ENCODE data around the gene SLC2A9. TPM values are rescaled to one million over a fixed set of nuclear protein-coding genes. Genes with fewer than 3 reads are reported as not detected.
"Not testable (repeated sequence)": the region's sequence is repeated elsewhere in the genome, so short reads cannot be mapped to it uniquely, and the experiment has no call there.

Gene SLC2A9
- total and polyA plus RNA-seq, 2 of the 13 experiments (the other 11 are each of a cell fraction or from before 2014, with no cell fraction given), result 36.2 to 42.3 TPM

- H3K4me1 ChIP-seq (ENCODE audit: insufficient read depth, low read length), result no peaks in the 10 kb centered on the region
- FAIRE-seq (no peak), DNase-seq (ENCODE audit: low spot score) (no peak), ATAC-seq (no peak)
- BruUV-seq (replicated peaks), result no TSS peak
- H4K20me1 ChIP-seq (ENCODE audit: insufficient read depth, low read length), result peaks cover 2% of the 10 kb centered on the region
- WGBS (ENCODE audit: low lambda C conversion rate), result 90% methylated on average over 3 of the region's 3 CpGs
- H3K4me2 ChIP-seq (ENCODE audit: low read depth, low read length), result no peak overlapping the region
- CTCF ChIA-PET (ENCODE audit: low intra/inter-chr PET ratio, low total read pairs), result no interaction called here
- H3K4me3 ChIP-seq (replicated peaks in 1 of 3; ENCODE audit: insufficient read depth in 1 of 3, low read depth in 2 of 3, low read length in 3 of 3), result no peak overlapping the region
- intact Hi-C loops (cut with micrococcal nuclease; ENCODE audit: unreplicated experiment), result no loop called here
- H3K36me3 ChIP-seq (replicated peaks in 1 of 2; ENCODE audit: control insufficient read depth in 1 of 2, insufficient read depth in 2 of 2, low read length in 2 of 2), result peaks cover 25 to 54% of the 10 kb centered on the region in 2 experiments
- no peak overlapping the region for H2AFZ ChIP-seq (ENCODE audit: low read length)
- H3K27me3 ChIP-seq (ENCODE audit: control insufficient read depth in 1 of 2, insufficient read depth in 2 of 2, low read length in 2 of 2), result no peaks in the 10 kb centered on the region
- H3K9me3 ChIP-seq (ENCODE audit: low read length), result no peaks in the 10 kb centered on the region
- POLR2A ChIA-PET, result no interaction called here
- in situ Hi-C loops (cut with HindIII; ENCODE audit: extremely low pct_ligation_motif_present, low pct_unique_long_range_greater_than_20kb), result no loop called here
- H3K27ac ChIP-seq (ENCODE audit: extremely low read length, insufficient read depth, low read length), result no peak overlapping the region
- TF ChIP-seq POGK (CRISPR knock-in tag; conservative IDR thresholded peaks at IDR 0.05) (no peak), CREBL2 (CRISPR knock-in tag; IDR thresholded peaks at IDR 0.05; ENCODE audit: borderline replicate concordance) (no peak)
- H3K79me2 ChIP-seq (ENCODE audit: insufficient read depth, low read length), result no peaks in the 10 kb centered on the region
- H3K9ac ChIP-seq (ENCODE audit: insufficient read depth, low read depth, low read length), result no peak overlapping the region
Measured at GRCh38 chr4:9901257-9901656, 120.0 kb downstream of the SLC2A9 start.

- H2AFZ ChIP-seq (ENCODE audit: low read length); in situ Hi-C loops (cut with HindIII; ENCODE audit: extremely low pct_ligation_motif_present, low pct_unique_long_range_greater_than_20kb); intact Hi-C loops (cut with micrococcal nuclease; ENCODE audit: unreplicated experiment); BruUV-seq (replicated peaks); H3K27ac ChIP-seq (ENCODE audit: extremely low read length, insufficient read depth, low read length); DNase-seq (ENCODE audit: low spot score); H3K27me3 ChIP-seq (ENCODE audit: control insufficient read depth in 1 of 2, insufficient read depth in 2 of 2, low read length in 2 of 2); H3K9ac ChIP-seq (ENCODE audit: insufficient read depth, low read depth, low read length); POLR2A ChIA-PET; H3K9me3 ChIP-seq (ENCODE audit: low read length); H3K4me1 ChIP-seq (ENCODE audit: insufficient read depth, low read length); H4K20me1 ChIP-seq (ENCODE audit: insufficient read depth, low read length); CTCF ChIA-PET (ENCODE audit: low intra/inter-chr PET ratio, low total read pairs); H3K4me3 ChIP-seq (replicated peaks in 1 of 3; ENCODE audit: insufficient read depth in 1 of 3, low read depth in 2 of 3, low read length in 3 of 3); H3K4me2 ChIP-seq (ENCODE audit: low read depth, low read length); FAIRE-seq; H3K79me2 ChIP-seq (ENCODE audit: insufficient read depth, low read length); ATAC-seq: not testable (repeated sequence)
- 73% methylated on average over 4 of the region's 4 CpGs for WGBS (ENCODE audit: low lambda C conversion rate)
- peaks cover 22 to 48% of the 10 kb centered on the region in 2 experiments for H3K36me3 ChIP-seq (replicated peaks in 1 of 2; ENCODE audit: control insufficient read depth in 1 of 2, insufficient read depth in 2 of 2, low read length in 2 of 2)
Measured at GRCh38 chr4:9900633-9901032, 120.7 kb downstream of the SLC2A9 start.

Data from HepG2 (cell line).